Ascending aorta (tissue), 2 donors: ENCODE results near the gene BBS4. TPM values are rescaled to one million over a fixed set of nuclear protein-coding genes. Genes with fewer than 3 reads are reported as not detected.

Source experiments
- DNase-seq, 2 donors: peaks; one replicate each; pipeline ENCODE4 v3.0.0-alpha.2; 2019; ENCODE audit warnings: low spot score in 2 of 2
- H3K27ac ChIP-seq, 2 donors: fragments of 200-600 bp; sonication (generic); one replicate each; pipeline ENCODE4 v1.5.1; 2016 to 2017; ENCODE audit warnings: mild to moderate bottlenecking in 1 of 2
- H3K27me3 ChIP-seq: fragments of 200-600 bp; sonication (generic); one replicate; pipeline ENCODE4 v1.5.1; 2017
- H3K36me3 ChIP-seq, 2 donors: fragments of 200-600 bp; sonication (generic); one replicate each; pipeline ENCODE4 v1.5.1; 2016
- H3K4me1 ChIP-seq, 2 donors: fragments of 200-600 bp; sonication (generic); one replicate each; pipeline ENCODE4 v1.5.1; 2016 to 2017; ENCODE audit warnings: mild to moderate bottlenecking in 1 of 2
- H3K4me3 ChIP-seq, 2 donors: fragments of 200-600 bp; sonication (generic); one replicate each; pipeline ENCODE4 v1.5.1; 2016 to 2017; ENCODE audit warnings: mild to moderate bottlenecking in 1 of 2
- H3K9me3 ChIP-seq, 2 donors: fragments of 200-600 bp; sonication (generic); one replicate each; pipeline ENCODE4 v1.5.1; 2016
- intact Hi-C: fragments of 100-400 bp; cut with DNase I; formaldehyde crosslinking; loops from one replicate; pipeline ENCODE4 v1.15.1; 2023
- total RNA-seq: library from RNA; depleted of rRNA; stranded (reverse); fragments of >200 nt; gene quantifications from one replicate; pipeline ENCODE4 v1.1.0, GENCODE V29; 2016
- TF ChIP-seq, protein P1 (sequence below), 3 experiments: fragments of 200-600 bp in 2 of 3; fragments of 450-650 bp in 1 of 3; sonication (generic) in 2 of 3; IDR thresholded peaks; one replicate each; pipeline ENCODE4 v1.5.1; 2016 to 2019; ENCODE audit warnings: antibody characterized with exemption in 3 of 3, mild to moderate bottlenecking in 1 of 3, moderate library complexity in 1 of 3

The BBS4 gene
- total RNA-seq, 1 donor from 2014 or later = 9.9 TPM

- no peak for DNase-seq
- Histone ChIP-seq H3K4me1 (peaks cover 2 to 14% of the 10 kb centered on the region in 2 donors), H3K36me3 (peaks cover 0 to 18% of the 10 kb centered on the region in 2 donors), H3K4me3 (no peak overlapping the region), H3K27ac (no peak overlapping the region), H3K9me3 (no peaks in the 10 kb centered on the region), H3K27me3 (no peaks in the 10 kb centered on the region)
- intact Hi-C loops = no loop called here
- TF ChIP-seq, protein P1, sequence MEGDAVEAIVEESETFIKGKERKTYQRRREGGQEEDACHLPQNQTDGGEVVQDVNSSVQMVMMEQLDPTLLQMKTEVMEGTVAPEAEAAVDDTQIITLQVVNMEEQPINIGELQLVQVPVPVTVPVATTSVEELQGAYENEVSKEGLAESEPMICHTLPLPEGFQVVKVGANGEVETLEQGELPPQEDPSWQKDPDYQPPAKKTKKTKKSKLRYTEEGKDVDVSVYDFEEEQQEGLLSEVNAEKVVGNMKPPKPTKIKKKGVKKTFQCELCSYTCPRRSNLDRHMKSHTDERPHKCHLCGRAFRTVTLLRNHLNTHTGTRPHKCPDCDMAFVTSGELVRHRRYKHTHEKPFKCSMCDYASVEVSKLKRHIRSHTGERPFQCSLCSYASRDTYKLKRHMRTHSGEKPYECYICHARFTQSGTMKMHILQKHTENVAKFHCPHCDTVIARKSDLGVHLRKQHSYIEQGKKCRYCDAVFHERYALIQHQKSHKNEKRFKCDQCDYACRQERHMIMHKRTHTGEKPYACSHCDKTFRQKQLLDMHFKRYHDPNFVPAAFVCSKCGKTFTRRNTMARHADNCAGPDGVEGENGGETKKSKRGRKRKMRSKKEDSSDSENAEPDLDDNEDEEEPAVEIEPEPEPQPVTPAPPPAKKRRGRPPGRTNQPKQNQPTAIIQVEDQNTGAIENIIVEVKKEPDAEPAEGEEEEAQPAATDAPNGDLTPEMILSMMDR (IDR thresholded peaks at IDR 0.05) = no peak
These were observed 92.8 kb downstream of the BBS4 start for GRCh38 chr15:72778796-72779195.

GRCh38 chr15:72781631-72782030 lies 95.6 kb downstream of the BBS4 start:
- no peak overlapping the region for H3K27ac ChIP-seq
- H3K4me3 ChIP-seq = peak overlapping the region in 1 of 2 donors; percentile 76
- peaks cover 2 to 20% of the 10 kb centered on the region in 2 donors for H3K4me1 ChIP-seq
- no peaks in the 10 kb centered on the region for H3K27me3 ChIP-seq
- H3K9me3 ChIP-seq = no peaks in the 10 kb centered on the region
- intact Hi-C loops = loop anchor here (5.0 to 10.0 kb wide), 4 partner anchors 307 to 853 kb away; partner anchors contain the start of genes ARIH1 and NPTN
- TF ChIP-seq, protein P1 (IDR thresholded peaks at IDR 0.05) = no peak
- DNase-seq = no peak
- peaks cover 0 to 8% of the 10 kb centered on the region in 2 donors for H3K36me3 ChIP-seq

DNA sequence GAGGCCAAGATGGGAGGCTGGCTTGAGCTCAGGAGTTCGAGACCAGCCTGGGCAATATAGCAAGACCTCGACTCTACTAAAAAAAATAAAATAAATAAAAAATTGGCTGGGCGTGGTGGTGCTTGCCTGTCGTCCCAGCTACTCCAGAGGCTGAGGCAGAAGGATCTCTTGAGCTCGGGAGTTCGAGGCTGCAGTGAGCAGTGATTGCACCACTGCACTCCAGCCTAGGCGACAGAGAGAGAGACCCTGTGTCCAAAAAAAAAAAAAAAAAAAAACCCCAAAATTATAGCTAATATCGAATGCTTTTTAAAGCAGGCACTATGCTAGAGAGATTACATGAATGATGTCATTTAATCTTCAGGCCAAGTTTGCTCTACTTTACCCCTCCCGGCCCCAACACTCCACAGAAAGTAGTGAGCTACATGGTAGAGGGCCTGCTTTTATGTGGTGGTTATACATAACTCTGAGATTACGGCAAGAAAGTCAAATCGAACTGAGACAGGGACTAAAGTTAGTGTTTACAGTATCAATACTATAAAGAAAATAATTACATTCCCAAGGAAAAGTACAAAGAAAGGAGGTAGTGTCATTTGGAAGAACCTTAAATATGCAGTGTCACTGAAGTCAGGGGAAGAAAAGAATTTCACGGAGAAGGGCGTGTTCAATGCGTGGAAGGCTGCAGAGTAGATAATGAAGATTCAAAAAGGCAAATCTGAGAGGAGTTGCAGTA lies 96.4 kb downstream of the BBS4 start:
- H3K4me3 ChIP-seq = peak overlapping the region; percentile 76 to 80
- peaks cover 0 to 8% of the 10 kb centered on the region in 2 donors for H3K36me3 ChIP-seq
- peaks cover 2 to 21% of the 10 kb centered on the region in 2 donors for H3K4me1 ChIP-seq
- H3K9me3 ChIP-seq = no peaks in the 10 kb centered on the region
- TF ChIP-seq, protein P1 (IDR thresholded peaks at IDR 0.05) = no peak
- peak overlapping the region; percentile 94 to 96 for H3K27ac ChIP-seq
- H3K27me3 ChIP-seq = no peaks in the 10 kb centered on the region
- DNase-seq = no peak
- intact Hi-C loops = loop anchor here (1.0 to 10.0 kb wide), 5 partner anchors 270 to 852 kb away; partner anchors contain the start of genes ARIH1, NEO1 and NPTN

DNA sequence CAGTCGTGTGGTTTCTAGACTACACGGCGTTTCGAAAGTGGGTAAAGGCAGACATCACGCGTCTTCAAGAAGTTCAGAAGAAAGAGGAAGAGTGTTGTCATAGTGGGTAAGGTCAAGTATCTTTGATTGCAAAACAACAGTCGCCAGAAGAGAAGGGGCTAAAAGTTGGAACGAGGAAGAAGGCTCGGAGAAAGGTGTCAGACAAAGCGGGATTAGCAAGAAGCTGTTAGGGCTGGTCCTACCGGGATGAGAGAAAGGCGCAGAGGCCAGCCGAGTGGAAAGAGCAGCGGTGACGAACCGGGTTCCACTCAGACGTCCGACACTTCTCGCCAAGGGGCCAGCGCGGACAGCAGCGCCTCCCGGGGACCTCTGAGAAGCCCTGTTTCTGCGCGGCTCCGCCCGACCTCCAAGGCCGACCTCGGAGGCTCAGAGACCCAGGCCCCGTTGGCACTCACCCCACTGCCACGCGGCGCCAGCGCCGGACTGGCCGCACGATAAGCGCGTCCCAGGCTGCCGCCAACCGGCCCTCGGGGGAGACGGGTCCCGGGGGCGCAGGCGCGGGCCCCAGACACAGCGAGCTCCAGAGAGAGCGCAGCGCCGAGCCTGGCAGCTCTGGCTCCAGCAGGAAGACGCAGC lies 97.1 kb downstream of the BBS4 start:
- Histone ChIP-seq H3K4me3 (peak overlapping the region; percentile 76 to 80), H3K27ac (peak overlapping the region; percentile 94 to 96), H3K36me3 (peaks cover 0 to 8% of the 10 kb centered on the region in 2 donors), H3K4me1 (peaks cover 2 to 23% of the 10 kb centered on the region in 2 donors), H3K9me3 (no peaks in the 10 kb centered on the region), H3K27me3 (no peaks in the 10 kb centered on the region)
- intact Hi-C loops = loop anchor here (1.0 to 10.0 kb wide), 5 partner anchors 269 to 852 kb away; partner anchors contain the start of genes ARIH1, NEO1 and NPTN
- TF ChIP-seq, protein P1 (IDR thresholded peaks at IDR 0.05) = peak in 1 of 3 experiments; percentile 12
- peak in 1 of 2 donors; percentile 80 for DNase-seq

DNA sequence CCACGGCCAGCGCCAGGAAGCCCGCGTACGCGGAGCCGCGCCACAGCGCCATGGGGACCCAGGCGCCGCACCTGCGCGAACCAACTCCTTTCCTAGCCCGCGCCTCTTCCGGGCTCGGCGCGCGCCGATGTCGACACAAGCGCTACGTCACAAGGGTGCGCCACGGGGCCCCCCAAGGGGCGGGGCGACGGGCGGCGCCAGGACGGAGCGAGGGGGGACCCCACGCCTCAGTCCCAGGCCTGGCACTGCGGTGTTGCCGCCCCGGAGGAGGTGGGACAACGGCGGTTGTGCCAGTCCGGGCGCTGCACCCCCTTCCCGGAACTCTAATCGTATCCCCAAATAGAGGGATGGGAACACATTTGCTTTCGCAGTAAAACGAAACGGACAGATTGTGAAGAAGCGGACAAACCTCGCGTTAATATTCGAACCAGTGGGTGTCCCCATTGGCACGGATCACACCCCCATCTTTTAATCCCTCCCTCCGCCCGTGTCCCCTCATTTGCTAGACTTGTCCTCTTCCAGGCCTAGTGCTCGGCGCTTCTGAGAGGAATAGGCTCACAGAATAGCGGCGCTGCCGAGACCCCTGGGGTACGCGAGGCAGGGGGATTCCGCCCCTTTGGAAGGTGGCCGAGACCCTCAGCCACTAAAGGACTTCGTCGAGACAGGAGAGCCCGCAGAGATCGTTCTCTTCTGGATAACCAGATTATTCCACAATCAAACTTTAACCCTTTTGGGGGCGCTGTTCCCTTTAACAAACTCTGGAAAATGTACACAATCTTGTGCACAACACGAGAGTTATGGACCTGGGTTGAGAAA lies 97.8 kb downstream of the BBS4 start, which contains the start of gene ADPGK:
TSS of gene ADPGK (minus strand) at position 119 of the 816 bp plus-strand sequence. CDS start at position 52, 67 bp downstream.
- intact Hi-C loops = loop anchor here (1.0 to 10.0 kb wide), 7 partner anchors 97 to 851 kb away; partner anchors contain the start of genes ARIH1, BBS4, HIGD2B and NEO1
- peaks cover 0 to 8% of the 10 kb centered on the region in 2 donors for H3K36me3 ChIP-seq
- peak within 1 kb of the TSS; percentile 94 to 96 for H3K27ac ChIP-seq
- DNase-seq = peak; percentile 73 to 94
- no peaks in the 10 kb centered on the region for H3K9me3 ChIP-seq
- H3K4me1 ChIP-seq = peaks cover 2 to 23% of the 10 kb centered on the region in 2 donors
- TF ChIP-seq, protein P1 (IDR thresholded peaks at IDR 0.05) = peak; percentile 49 to 55 (median 52)
- no peaks in the 10 kb centered on the region for H3K27me3 ChIP-seq
- H3K4me3 ChIP-seq = peak within 1 kb of the TSS; percentile 76 to 80
